NCI-H446 treated with DMSO at 0.1 percent for 48 hours (cell line): ENCODE results near the gene RNF217.
"Not testable (repeated sequence)": the region's sequence is repeated elsewhere in the genome, so short reads cannot be mapped to it uniquely, and the experiment has no call there.

ENCODE experiments used
- DNase-seq: peaks from one replicate; lab custom pipeline; 2025; lab: John Stamatoyannopoulos, UW

The RNF217 gene

GRCh38 chr6:124961777-124962638 lies at the start of gene RNF217:
RNF217 (plus strand) TSS chr6:124962437; CDS start chr6:124962545, 108 bp downstream.
- no peak for DNase-seq

GRCh38 chr6:124913056-124913455 lies 49.2 kb upstream of the RNF217 start:
- no peak for DNase-seq

GRCh38 chr6:124917769-124918168 lies 44.5 kb upstream of the RNF217 start:
- DNase-seq: no peak

GRCh38 chr6:124919703-124920102 lies 42.5 kb upstream of the RNF217 start:
- not testable (repeated sequence) for DNase-seq

- no peak for DNase-seq
Observed at GRCh38 chr6:124924333-124924759, 37.9 kb upstream of the RNF217 start.

- DNase-seq: no peak
Observed at GRCh38 chr6:124926435-124926834, 35.8 kb upstream of the RNF217 start.

- no peak for DNase-seq
Observed at GRCh38 chr6:124927806-124928205, 34.4 kb upstream of the RNF217 start.

GRCh38 chr6:124928851-124929250 lies 33.4 kb upstream of the RNF217 start:
- DNase-seq: no peak

GRCh38 chr6:124937645-124938044 lies 24.6 kb upstream of the RNF217 start:
- DNase-seq: no peak

GRCh38 chr6:124941259-124941658 lies 21.0 kb upstream of the RNF217 start:
- no peak for DNase-seq

GRCh38 chr6:124943658-124944057 lies 18.6 kb upstream of the RNF217 start:
- DNase-seq: no peak

- DNase-seq: no peak
Observed at GRCh38 chr6:124947971-124948451, 14.2 kb upstream of the RNF217 start.

GRCh38 chr6:124949706-124950105 lies 12.5 kb upstream of the RNF217 start:
- no peak for DNase-seq

- no peak for DNase-seq
Observed at GRCh38 chr6:124953808-124954207, 8.4 kb upstream of the RNF217 start.

- no peak for DNase-seq
Observed at GRCh38 chr6:124955108-124955856, 7.0 kb upstream of the RNF217 start.

- DNase-seq: no peak
Observed at GRCh38 chr6:124956018-124956417, 6.2 kb upstream of the RNF217 start.

- DNase-seq: no peak
Observed at GRCh38 chr6:124958149-124958548, 4.1 kb upstream of the RNF217 start.

- DNase-seq: no peak
Observed at GRCh38 chr6:124958759-124959354, 3.4 kb upstream of the RNF217 start.

GRCh38 chr6:124960757-124961463 lies 1.3 kb upstream of the RNF217 start:
- DNase-seq: no peak

GRCh38 chr6:124961464-124961776 lies 817 bp upstream of the RNF217 start:
- DNase-seq: no peak

GRCh38 chr6:124962639-124963415 lies 590 bp downstream of the RNF217 start:
- DNase-seq: no peak
